IPS-NIHi7 (cell line): Measurements from ENCODE around the gene ISCU.

Experiments used
- DNase-seq: peaks from one replicate; pipeline ENCODE4 v3.0.0; 2012; ENCODE audit warnings: mixed read lengths; ENCODE audit errors: extremely low spot score

The ISCU gene

DNA sequence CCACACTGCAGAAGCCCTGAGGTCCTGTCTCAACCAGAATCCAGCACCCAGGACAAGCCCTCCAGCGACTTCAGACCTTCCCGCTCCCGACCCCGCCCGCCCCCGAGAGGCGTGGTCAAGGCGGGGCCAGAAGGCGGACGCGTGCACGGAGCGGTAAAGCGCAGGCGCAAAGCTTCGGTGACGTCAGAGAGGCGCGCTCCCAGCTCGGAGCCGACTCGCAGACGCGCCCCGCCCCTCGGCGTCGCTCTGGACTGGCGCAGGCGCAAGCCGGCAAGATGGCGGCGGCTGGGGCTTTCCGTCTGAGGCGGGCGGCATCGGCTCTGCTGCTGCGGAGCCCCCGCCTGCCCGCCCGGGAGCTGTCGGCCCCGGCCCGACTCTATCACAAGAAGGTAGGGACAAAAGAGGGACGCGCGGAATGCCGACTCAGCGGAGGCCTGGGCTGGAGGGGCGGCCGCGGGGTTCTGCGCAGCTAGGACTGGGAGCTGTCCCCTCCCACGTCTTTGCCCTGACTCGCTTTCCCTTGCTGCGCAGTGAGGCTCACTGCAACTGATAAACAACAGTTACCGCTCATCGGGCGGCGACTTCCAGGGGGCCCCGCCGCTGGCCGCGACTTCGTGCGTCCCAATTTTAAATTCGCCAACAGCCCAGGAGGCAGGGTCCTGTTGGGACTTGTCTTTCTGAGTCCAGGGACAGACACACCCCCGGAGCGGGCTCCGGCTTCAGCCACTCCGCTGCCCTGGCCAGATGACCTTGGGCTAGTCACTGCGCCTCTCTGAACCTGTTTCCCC lies at the start of gene ISCU:
Gene ISCU, plus strand, starts transcription at position 249 of the 788 bp plus-strand sequence. Its CDS starts 27 bp downstream, at position 276.
- peak; percentile 97 for DNase-seq

DNA sequence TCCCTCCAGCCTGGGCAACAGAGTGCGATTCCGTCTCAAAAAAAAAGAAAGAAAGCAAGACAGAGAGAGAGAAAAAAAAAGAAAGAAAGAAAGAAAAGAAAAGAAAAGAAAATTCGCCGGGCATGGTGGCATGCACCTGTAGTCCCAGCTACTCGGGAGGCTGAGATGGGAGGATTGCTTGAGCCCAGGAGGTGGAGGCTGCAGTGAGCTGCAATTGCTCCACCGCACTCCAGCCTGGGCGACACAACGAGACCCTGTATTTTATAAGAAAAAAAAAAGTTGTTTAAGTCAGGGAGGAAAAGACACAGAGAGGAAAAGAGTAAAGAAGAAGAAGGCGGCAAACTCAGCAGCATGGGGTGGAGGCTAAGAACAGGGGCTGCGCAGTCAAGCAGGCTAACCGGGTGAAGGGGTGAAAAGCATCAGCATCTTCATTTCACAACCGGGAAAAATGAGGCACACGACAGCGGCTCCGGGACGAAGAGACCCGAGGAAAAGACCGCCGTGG lies 47.9 kb upstream of the ISCU start:
- no peak for DNase-seq

DNA sequence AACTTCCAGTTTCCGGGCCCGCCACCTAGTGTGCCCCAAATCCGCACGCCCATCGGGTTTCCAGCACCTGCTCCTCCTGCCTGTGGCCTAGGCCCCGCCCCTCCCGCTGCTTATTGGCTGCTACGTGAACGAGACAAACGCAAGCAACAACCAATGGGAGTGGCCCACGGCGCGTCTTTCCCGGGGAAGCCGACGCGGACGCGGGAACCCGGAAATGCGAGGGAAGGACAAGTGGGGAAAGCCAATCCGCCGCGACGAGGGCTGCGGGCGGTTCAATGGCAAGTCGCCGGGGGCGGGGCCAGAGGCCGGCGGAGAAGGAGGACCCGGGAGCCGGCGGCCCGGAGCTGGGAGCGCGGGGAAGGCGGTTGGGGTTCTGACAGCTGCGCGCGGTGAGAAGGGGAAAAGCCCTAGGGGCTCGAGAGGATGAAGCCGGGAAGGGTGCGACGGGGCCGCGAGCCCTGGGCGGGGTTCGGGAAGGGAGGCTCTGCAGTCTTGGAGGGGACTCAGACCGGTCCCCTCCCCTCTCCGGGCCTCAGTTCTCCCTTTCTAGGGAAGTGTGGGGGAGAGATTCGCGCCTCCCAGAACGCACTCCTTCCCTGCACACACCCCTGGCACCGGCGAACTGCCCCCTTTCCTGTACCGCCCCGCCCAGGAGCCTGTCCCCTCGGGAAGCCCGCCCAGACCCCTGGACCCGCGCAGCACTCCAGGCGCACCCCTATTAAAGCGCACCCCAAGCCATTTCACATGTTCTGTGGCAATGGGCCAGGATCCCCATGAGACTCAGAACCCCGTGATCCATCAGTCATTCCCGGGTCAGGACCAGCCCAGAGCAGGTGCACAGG lies 47.2 kb upstream of the ISCU start, which contains the start of gene FICD:
Gene FICD, plus strand, starts transcription at position 305 of the 842 bp plus-strand sequence. CDS start 1,696 bp downstream, outside the sequence.
- peak; percentile 98 for DNase-seq

DNA sequence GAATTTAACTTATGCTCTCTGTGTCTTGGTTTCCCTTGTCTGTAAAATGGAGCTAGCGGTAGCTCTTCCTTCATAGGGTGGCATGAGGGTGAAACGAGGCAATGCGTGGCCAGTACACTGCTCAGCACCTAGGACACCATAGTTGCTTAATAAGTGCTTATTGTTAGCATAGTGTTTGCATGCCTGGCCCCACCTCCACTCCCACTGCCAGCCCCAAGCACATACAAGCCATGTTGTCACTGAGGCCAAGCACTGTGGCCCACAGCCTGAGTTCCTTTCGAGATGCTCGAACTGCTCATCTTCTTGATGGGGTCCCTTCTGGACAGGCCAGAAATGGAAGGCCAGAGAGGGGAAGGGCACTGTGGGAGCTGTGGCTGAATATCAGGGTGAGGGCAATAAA lies 46.5 kb upstream of the ISCU start:
- DNase-seq: no peak

DNA sequence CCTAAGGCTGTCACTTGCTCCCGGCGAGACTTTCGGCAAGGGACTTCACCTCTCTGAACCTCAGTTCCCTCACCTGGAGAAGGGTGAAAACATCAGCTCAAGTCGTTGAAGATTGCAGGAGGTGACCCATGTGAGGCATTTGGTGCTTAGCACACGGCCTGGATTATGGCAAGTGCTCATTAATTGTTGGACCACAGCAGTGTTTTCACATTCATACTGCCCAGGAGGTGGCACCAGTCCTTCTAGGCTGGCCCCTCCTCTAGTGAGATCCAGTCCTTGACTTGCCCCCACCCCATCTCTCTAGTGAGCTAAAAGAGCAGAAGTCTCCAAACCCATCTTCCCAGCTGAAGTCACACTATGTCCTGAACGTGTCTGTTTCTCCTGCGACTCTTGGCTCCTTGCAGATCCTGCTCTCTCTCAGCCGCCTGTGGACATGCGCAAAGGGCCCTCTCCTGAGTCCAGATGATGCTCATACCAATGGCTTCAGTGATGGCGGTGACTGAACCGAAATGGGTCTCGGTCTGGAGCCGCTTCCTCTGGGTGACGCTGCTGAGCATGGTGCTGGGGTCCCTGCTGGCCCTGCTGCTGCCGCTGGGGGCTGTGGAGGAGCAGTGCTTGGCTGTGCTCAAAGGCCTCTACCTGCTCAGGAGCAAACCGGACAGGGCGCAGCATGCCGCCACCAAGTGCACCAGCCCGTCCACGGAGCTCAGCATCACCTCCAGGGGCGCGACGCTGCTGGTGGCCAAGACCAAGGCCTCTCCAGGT lies 45.7 kb upstream of the ISCU start:
- DNase-seq: peak; percentile 8

DNA sequence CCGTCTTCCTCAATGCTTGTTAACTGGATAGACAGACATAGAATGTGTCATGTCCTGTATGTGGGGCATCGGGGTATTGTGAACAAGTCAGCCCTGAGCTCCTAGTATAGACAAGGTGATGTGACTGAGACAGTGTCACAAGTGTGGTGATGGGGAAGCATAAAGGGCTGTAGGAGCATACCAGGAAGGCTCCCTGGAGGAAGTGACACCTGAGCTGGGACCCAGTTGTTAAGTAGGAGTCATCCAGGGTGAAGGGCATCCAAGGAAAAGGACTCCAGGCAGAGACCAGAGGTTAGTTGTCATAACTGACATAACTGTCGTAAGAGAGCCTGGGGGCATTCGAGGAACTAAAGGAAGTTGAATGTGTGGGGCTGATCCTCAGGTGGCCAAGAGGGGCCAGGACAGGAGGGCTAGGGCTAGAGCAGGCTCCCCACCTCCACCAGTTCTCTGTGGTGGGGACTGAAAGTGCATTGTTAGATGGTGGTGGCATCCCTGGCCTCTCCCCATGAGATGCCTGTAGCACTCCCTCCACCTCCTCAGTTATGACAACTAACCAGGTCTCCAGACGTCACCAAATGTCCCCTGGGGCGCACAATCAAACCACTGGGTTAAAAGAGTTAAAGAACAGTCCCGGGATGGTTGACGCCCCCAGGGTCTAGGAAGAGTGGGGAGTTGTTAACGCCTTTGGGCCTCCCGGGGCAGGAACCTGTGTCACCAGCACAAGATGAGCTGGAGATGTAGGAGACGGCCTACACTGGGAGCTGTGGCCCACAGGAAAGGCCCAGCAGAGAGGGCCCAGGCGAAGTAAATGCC lies 44.9 kb upstream of the ISCU start:
- DNase-seq: peak; percentile 4

DNA sequence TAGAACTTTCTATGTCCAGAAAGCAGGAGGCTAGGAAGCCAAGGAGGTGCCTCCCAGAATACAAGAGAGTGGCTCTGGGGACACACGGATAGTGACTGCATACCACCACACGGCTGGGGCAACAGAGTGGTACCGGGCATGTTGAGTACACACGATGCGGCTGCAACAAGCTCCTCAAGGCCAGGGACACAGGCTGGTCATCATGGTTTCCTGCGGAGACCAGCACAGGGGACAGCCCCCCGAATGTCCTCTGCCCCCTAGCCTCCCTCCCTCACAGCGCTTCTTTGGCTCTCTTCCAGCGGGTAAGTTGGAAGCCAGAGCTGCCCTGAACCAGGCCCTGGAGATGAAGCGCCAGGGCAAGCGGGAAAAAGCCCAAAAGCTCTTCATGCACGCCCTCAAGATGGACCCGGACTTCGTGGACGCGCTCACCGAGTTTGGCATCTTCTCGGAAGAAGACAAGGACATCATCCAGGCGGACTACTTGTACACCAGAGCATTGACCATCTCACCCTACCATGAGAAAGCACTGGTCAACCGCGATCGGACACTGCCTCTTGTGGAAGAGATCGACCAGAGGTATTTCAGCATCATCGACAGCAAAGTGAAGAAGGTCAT lies 44.2 kb upstream of the ISCU start:
- no peak for DNase-seq

DNA sequence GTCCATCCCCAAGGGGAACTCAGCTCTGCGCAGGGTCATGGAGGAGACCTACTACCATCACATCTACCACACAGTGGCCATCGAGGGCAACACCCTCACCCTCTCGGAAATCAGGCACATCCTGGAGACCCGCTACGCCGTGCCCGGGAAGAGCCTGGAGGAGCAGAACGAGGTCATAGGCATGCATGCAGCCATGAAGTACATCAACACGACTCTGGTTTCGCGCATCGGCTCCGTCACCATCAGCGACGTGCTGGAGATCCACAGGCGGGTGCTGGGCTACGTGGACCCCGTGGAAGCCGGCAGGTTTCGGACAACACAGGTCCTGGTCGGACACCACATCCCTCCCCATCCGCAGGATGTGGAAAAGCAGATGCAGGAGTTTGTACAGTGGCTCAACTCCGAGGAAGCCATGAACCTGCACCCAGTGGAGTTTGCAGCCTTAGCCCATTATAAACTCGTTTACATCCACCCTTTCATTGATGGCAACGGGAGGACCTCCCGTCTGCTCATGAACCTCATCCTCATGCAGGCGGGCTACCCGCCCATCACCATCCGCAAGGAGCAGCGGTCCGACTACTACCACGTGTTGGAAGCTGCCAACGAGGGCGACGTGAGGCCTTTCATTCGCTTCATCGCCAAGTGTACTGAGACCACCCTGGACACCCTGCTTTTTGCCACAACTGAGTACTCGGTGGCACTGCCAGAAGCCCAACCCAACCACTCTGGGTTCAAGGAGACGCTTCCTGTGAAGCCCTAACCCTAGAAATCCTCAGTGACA lies 43.5 kb upstream of the ISCU start:
- no peak for DNase-seq

DNA sequence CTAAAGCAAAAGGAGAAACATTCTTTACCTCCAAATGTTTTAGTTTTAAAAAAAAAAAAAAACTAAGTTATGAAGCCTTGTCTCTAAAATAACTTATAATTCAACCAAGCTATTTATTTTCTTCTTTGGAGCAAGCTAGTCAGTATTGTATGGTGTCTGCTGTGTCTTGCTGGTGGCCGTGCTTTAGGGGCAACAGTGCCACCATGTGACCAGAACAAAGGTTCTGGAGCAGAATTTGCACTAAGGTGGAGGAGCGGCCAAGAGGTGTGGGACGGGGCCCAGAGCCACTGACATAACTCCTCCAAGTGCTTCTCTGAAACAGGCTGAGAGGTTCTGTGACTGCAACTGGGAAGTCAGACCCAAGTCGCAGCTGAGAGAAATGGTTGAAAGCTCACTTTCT lies 42.8 kb upstream of the ISCU start:
- DNase-seq: peak; percentile 62

DNA sequence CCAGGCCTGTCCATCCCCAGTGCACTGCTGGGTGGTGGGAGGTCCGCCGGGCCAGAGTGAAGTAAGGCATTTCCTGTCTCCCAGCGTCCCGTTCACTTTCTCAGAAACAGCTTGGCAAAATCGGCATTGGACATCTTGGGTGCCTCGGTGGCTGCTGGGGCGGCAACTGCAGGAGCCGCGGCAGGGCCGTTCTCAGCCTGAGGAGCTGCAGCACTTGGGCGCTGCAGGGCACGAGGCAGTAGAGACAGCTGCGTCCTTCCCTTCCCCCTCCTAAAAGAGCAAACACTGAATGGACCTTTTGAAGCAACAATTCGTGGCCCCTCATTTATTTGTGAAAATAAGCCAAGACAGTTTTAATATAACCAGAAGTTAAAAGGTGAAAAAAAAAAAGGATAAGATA lies 39.0 kb upstream of the ISCU start:
- DNase-seq: no peak

DNA sequence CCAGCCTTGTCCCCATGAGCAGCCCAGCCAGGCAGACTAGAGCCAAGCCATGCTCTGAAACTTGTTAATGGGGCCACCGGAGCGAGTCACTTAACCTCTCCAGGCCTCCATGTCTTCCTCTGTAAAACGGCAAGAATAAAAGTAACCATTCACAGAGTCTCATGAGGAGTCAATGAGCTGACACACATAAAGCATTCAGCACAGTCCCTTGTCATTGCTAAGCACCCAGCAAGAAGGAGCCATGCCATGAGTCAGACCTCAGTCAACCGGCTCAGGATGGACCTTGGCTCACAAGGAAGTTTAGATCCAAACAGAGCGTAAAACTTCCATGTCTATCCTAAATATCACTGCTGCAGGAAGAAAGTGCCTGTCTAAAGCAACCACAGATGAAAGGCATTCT lies 36.7 kb upstream of the ISCU start:
- no peak for DNase-seq

DNA sequence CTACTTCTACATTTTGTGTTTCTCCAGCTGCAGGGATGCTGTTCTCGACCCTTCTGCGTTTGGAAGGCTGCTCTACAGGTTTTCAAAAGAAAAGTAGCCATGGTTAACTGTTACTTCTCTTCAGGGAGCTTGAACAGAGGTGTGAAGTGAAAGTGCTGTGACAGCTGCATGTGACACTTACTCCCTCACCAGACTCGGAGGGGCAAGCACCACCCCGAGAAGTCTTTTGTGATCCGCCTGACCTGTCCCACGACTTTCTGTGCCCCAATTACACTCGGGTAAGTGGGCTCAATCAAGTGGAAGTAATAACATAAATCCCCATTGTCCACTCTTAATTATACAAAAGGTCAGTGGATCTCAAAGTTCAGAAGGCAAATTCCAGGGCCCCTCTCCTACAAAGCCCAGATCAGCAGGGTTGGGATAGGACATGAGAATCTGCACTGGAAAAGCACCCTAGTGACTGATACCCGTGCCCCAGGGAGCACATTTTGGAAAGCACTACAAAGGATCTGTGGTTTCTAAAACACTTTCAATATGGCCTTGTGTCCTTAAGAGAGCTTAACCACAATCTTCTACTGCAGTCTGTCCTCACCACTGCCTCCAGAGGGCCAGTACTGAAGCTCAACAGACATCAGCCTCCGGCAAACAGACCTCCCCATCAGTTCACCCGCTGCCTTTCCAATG lies 35.8 kb upstream of the ISCU start:
- no peak for DNase-seq

DNA sequence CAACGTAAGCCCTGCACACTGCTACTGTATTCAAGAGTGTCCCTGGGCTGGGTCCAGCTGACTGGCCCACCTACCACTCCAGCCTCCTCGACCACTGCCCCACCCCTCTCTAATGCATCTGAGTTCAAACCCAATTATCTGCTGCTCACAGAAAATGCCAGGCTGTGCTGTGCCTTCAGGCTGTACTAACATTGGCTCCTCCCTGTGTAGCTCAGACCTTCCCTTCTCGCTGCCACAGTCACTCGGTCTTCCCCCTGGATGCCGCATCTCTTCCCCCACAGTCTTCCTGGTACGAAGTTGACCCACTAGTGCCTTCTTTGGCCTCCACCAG lies 35.3 kb upstream of the ISCU start:
- DNase-seq: no peak

DNA sequence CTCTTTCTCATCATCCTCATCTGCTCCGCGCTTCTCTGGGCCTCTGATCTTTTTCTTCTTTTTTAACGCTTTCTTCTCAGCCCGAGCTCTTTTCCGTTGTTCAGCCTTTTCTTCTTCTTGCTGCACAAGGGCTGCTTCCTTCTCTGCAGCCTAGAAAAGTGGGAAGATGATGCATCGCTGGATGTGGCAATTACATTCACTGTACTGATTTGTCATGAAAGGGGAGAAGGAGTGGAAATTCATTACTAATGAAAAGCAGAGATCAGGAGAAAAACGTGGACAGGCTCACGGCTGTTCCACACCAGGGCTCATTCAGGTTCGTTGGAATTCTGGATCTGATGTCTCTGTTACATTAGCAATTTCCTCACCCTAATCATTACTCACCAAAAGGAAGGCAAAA lies 32.2 kb upstream of the ISCU start:
- no peak for DNase-seq

DNA sequence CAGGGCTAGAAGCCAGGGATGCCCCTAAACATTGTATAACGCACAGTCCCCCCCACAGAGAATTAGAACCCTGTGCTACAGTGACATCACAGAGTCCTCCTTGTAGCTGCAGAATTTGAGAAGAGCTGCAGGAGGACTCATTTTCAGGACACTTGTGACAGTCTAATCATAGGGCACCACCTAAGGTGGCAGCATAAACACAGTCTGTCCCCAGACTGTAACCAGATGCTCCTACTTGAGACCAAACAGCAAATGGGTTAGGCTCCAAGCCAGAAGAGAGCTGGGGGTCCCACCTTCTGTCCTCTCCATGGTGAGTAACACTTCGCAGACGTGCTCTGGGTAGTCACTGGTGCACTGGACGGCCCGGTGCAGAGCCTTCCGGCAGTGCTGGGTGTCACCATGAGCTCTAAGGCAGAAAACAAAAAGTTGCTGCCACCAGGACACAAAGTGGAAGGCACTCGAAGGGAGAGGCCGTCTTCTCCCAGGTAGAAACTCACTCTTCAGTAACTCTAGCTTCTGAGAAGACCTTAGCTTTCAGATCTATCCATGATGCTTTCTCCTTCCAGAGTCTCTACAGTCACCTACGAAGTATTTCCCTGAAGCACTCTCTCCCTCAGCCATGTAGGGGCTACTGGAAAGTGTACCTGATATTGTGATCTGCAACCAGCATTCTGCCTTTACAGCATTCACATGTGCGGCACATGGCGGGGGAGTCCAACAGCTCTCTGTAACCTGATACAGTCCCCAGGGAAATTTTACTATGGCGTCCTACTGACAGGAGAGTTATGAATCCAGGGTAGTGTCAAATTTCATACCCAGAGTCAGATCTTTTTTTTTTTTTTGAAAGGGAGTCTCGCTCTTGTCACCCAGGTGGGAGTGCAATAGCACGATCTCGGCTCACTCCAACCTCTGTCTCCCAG lies 30.2 kb upstream of the ISCU start:
- DNase-seq: no peak

DNA sequence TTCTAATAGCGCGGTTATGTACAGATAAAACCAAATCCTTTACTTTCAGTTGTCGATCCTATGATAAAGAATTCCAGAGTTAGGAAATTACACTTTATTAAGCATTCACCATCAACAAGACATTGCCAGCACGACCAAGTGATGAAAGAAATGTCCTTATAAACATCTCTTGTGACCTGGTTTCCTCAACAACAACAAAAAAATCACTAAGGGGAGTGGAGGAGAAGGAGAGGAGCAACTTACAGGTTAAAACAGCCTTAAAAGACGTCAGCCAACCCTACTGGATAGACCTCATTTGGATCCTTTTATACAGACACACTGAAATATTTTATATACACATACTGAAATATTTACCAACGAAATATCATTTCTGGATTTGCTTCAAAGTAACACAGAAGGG lies 24.2 kb upstream of the ISCU start:
- DNase-seq: no peak

DNA sequence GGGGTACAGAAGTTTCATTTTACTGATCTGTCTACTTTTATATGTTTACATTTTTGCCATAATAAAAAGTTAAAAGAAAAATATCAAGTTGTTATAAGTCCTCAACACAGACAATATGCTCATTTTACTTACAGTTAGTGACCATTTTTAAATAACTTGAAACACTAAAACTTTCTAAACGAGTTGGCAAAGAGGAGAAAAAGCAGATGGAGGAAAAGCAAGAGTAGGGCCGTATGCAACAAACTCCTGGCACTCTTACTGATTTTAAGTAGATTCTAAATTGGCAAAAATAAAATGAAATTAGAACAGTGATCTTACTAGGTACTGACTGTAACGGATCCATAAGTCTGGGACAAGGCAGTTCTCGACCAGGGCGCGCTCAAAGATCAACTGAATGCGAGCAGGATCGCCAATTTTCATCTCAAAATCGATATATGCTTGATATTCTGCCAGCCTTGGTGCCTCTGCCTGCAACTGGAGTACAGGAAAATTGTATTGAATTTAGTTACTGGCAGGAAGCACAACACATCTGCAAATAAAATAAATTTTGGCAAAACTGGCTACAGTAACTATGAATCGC lies 23.7 kb upstream of the ISCU start:
- no peak for DNase-seq

DNA sequence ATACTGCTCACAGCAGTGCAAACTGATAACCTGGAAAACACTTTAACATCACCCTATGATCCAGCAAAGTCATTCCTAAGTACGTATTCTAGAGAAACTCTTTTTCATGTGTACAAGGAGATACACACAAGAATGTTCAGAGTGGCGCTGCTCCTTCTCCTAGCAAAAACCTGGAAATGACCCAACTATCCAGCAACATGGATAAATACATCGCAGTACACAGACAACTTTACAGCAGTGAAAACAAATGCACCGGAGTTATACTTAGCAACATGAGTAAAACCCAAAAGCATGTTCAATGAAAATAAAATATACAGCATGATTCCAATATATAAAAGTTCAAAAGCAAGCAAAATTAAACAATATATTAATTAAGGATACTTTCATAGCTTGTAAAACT lies 20.1 kb upstream of the ISCU start:
- no peak for DNase-seq
